Activated CD8-positive, alpha-beta T cell treated with anti-CD3 and anti-CD28 coated beads, Interleukin-2, amount 10 ng/mL, durations not matched to agents 7 days and 5 days (primary cell): ENCODE results near the gene AFAP1. TPM values are rescaled to one million over a fixed set of nuclear protein-coding genes. Genes with fewer than 3 reads are reported as not detected.

ENCODE experiments used
- ATAC-seq: fragments of 150-1000 bp; cut with Tn5 transposase; one replicate; pipeline ENCODE4 v1.10.0; 2021; ENCODE audit warnings: moderate library complexity
- CTCF ChIA-PET: fragments of 350-600 bp; sonication (Branson Sonifier 250); formaldehyde crosslinking; loops from one replicate; lab custom pipeline; 2021; ENCODE audit warnings: antibody characterized with exemption; lab: Charles Lee
- POLR2A ChIA-PET: fragments of 350-600 bp; sonication (Branson Sonifier 250); formaldehyde crosslinking; loops from one replicate; lab custom pipeline; 2021; ENCODE audit warnings: antibody characterized with exemption; lab: Charles Lee
- DNase-seq: peaks from one replicate; pipeline ENCODE4 v3.0.0-alpha.2; 2020
- H3K27ac Mint-ChIP-seq: one replicate; pipeline ENCODE4 v1.8.0; 2021; ENCODE audit warnings: mild to moderate bottlenecking, mixed read lengths
- H3K27me3 Mint-ChIP-seq: one replicate; pipeline ENCODE4 v1.8.0; 2021; ENCODE audit warnings: low read depth, mixed read lengths
- H3K36me3 Mint-ChIP-seq: one replicate; pipeline ENCODE4 v1.8.0; 2021; ENCODE audit warnings: low read depth, mixed read lengths
- H3K4me1 Mint-ChIP-seq: one replicate; pipeline ENCODE4 v1.8.0; 2021; ENCODE audit warnings: low read depth, mixed read lengths
- H3K4me3 Mint-ChIP-seq: one replicate; pipeline ENCODE4 v1.8.0; 2021; ENCODE audit warnings: mild to moderate bottlenecking, mixed read lengths
- H3K9me3 Mint-ChIP-seq: one replicate; pipeline ENCODE4 v1.8.0; 2022; ENCODE audit warnings: mixed read lengths; ENCODE audit not compliant: insufficient read depth
- total RNA-seq, 2 experiments: library from RNA; stranded (reverse); gene quantifications; one replicate each; pipeline ENCODE4 v1.2.3, GENCODE V29; 2021

AFAP1 gene
- total RNA-seq, 2 experiments from 2014 or later: 5.3 to 6.2 TPM

GRCh38 chr4:7797330-7797729 lies 142.3 kb downstream of the AFAP1 start:
- no peak for DNase-seq
- Mint-ChIP-seq H3K27ac (no peak overlapping the region), H3K4me3 (no peak overlapping the region), H3K36me3 (peaks cover 8% of the 10 kb centered on the region), H3K27me3 (no peaks in the 10 kb centered on the region), H3K4me1 (peaks cover 5% of the 10 kb centered on the region), H3K9me3 (no peaks in the 10 kb centered on the region)
- CTCF ChIA-PET: no interaction called here
- POLR2A ChIA-PET: no interaction called here
- ATAC-seq: no peak

GRCh38 chr4:7795983-7796382 lies 143.7 kb downstream of the AFAP1 start:
- ChIA-PET POLR2A (no interaction called here), CTCF (no interaction called here)
- DNase-seq: no peak
- Mint-ChIP-seq H3K27ac (no peak overlapping the region), H3K9me3 (no peaks in the 10 kb centered on the region), H3K4me1 (no peaks in the 10 kb centered on the region), H3K27me3 (no peaks in the 10 kb centered on the region), H3K36me3 (peaks cover 8% of the 10 kb centered on the region), H3K4me3 (no peak overlapping the region)
- ATAC-seq: no peak

- H3K4me1 Mint-ChIP-seq: no peaks in the 10 kb centered on the region
- H3K27ac Mint-ChIP-seq: no peak overlapping the region
- ChIA-PET POLR2A (no interaction called here), CTCF (interaction anchor here (1.2 to 2.2 kb wide), 3 partner anchors 9 to 195 kb away, joined by 3 to 11 read pairs (median 4); no protein-coding TSS in a partner anchor)
- no peaks in the 10 kb centered on the region for H3K27me3 Mint-ChIP-seq
- H3K36me3 Mint-ChIP-seq: peaks cover 4% of the 10 kb centered on the region
- ATAC-seq (no peak), DNase-seq (no peak)
- no peak overlapping the region for H3K4me3 Mint-ChIP-seq
- H3K9me3 Mint-ChIP-seq: no peaks in the 10 kb centered on the region
These were observed 146.5 kb downstream of the AFAP1 start for GRCh38 chr4:7793186-7793585.

- no peak for ATAC-seq
- H3K27me3 Mint-ChIP-seq: no peaks in the 10 kb centered on the region
- no peaks in the 10 kb centered on the region for H3K4me1 Mint-ChIP-seq
- H3K27ac Mint-ChIP-seq: no peak overlapping the region
- H3K36me3 Mint-ChIP-seq: peaks cover 4% of the 10 kb centered on the region
- ChIA-PET CTCF (interaction anchor here (1.2 to 2.2 kb wide), 4 partner anchors 9 to 196 kb away, joined by 3 to 11 read pairs (median 4); no protein-coding TSS in a partner anchor), POLR2A (no interaction called here)
- H3K4me3 Mint-ChIP-seq: no peak overlapping the region
- DNase-seq: no peak
- no peaks in the 10 kb centered on the region for H3K9me3 Mint-ChIP-seq
These were observed 147.0 kb downstream of the AFAP1 start for GRCh38 chr4:7792616-7793015.

- no peak overlapping the region for H3K4me3 Mint-ChIP-seq
- H3K4me1 Mint-ChIP-seq: no peaks in the 10 kb centered on the region
- DNase-seq (no peak), ATAC-seq (no peak)
- CTCF ChIA-PET: interaction anchor here (1.0 to 1.7 kb wide), 3 partner anchors 11 to 19 kb away, joined by 3 to 6 read pairs (median 4); no protein-coding TSS in a partner anchor
- H3K27me3 Mint-ChIP-seq: no peaks in the 10 kb centered on the region
- H3K9me3 Mint-ChIP-seq: no peaks in the 10 kb centered on the region
- POLR2A ChIA-PET: interaction anchor here (1.0 kb wide), 1 partner anchor 12 kb away, joined by 3 read pairs; no protein-coding TSS in a partner anchor
- H3K36me3 Mint-ChIP-seq: peaks cover 4% of the 10 kb centered on the region
- no peak overlapping the region for H3K27ac Mint-ChIP-seq
These were observed 148.7 kb downstream of the AFAP1 start for GRCh38 chr4:7790999-7791398.

- ChIA-PET CTCF (interaction anchor here (1.6 kb wide), 1 partner anchor 12 kb away, joined by 6 read pairs; no protein-coding TSS in a partner anchor), POLR2A (interaction anchor here (0.6 kb wide), 1 partner anchor 12 kb away, joined by 3 read pairs; no protein-coding TSS in a partner anchor)
- no peak for DNase-seq
- peaks cover 4% of the 10 kb centered on the region for H3K36me3 Mint-ChIP-seq
- H3K4me1 Mint-ChIP-seq: no peaks in the 10 kb centered on the region
- no peak for ATAC-seq
- no peak overlapping the region for H3K4me3 Mint-ChIP-seq
- H3K27ac Mint-ChIP-seq: no peak overlapping the region
- no peaks in the 10 kb centered on the region for H3K27me3 Mint-ChIP-seq
- H3K9me3 Mint-ChIP-seq: no peaks in the 10 kb centered on the region
These were observed 149.6 kb downstream of the AFAP1 start for GRCh38 chr4:7790023-7790422.

- CTCF ChIA-PET: no interaction called here
- POLR2A ChIA-PET: no interaction called here
- Mint-ChIP-seq H3K4me3 (no peak overlapping the region), H3K27me3 (no peaks in the 10 kb centered on the region), H3K36me3 (peaks cover 4% of the 10 kb centered on the region), H3K27ac (no peak overlapping the region), H3K9me3 (no peaks in the 10 kb centered on the region), H3K4me1 (no peaks in the 10 kb centered on the region)
- no peak for DNase-seq
- no peak for ATAC-seq
These were observed 150.8 kb downstream of the AFAP1 start for GRCh38 chr4:7788694-7789425.

GRCh38 chr4:7788193-7788592 lies 151.5 kb downstream of the AFAP1 start:
- no peaks in the 10 kb centered on the region for H3K4me1 Mint-ChIP-seq
- no peaks in the 10 kb centered on the region for H3K27me3 Mint-ChIP-seq
- no peak overlapping the region for H3K27ac Mint-ChIP-seq
- DNase-seq: no peak
- no peaks in the 10 kb centered on the region for H3K36me3 Mint-ChIP-seq
- no peaks in the 10 kb centered on the region for H3K9me3 Mint-ChIP-seq
- ATAC-seq: no peak
- CTCF ChIA-PET: no interaction called here
- H3K4me3 Mint-ChIP-seq: no peak overlapping the region
- POLR2A ChIA-PET: no interaction called here

- CTCF ChIA-PET: no interaction called here
- no peak for DNase-seq
- no peak overlapping the region for H3K27ac Mint-ChIP-seq
- ATAC-seq: no peak
- H3K4me1 Mint-ChIP-seq: no peaks in the 10 kb centered on the region
- H3K4me3 Mint-ChIP-seq: no peak overlapping the region
- H3K9me3 Mint-ChIP-seq: no peaks in the 10 kb centered on the region
- H3K27me3 Mint-ChIP-seq: no peaks in the 10 kb centered on the region
- no peaks in the 10 kb centered on the region for H3K36me3 Mint-ChIP-seq
- POLR2A ChIA-PET: no interaction called here
These were observed 151.9 kb downstream of the AFAP1 start for GRCh38 chr4:7787681-7788141.

- CTCF ChIA-PET: no interaction called here
- no peak overlapping the region for H3K4me3 Mint-ChIP-seq
- no peaks in the 10 kb centered on the region for H3K27me3 Mint-ChIP-seq
- H3K4me1 Mint-ChIP-seq: no peaks in the 10 kb centered on the region
- no peaks in the 10 kb centered on the region for H3K9me3 Mint-ChIP-seq
- no peak overlapping the region for H3K27ac Mint-ChIP-seq
- H3K36me3 Mint-ChIP-seq: no peaks in the 10 kb centered on the region
- ATAC-seq (no peak), DNase-seq (no peak)
- POLR2A ChIA-PET: no interaction called here
These were observed 152.6 kb downstream of the AFAP1 start for GRCh38 chr4:7787067-7787466.

- no peak for DNase-seq
- Mint-ChIP-seq H3K36me3 (no peaks in the 10 kb centered on the region), H3K4me3 (no peak overlapping the region), H3K9me3 (no peaks in the 10 kb centered on the region), H3K27me3 (no peaks in the 10 kb centered on the region), H3K4me1 (peaks cover 5% of the 10 kb centered on the region), H3K27ac (no peak overlapping the region)
- no peak for ATAC-seq
- POLR2A ChIA-PET: no interaction called here
- CTCF ChIA-PET: interaction anchor here (1.1 kb wide), 1 partner anchor 17 kb away, joined by 3 read pairs; no protein-coding TSS in a partner anchor
These were observed 153.1 kb downstream of the AFAP1 start for GRCh38 chr4:7786517-7786916.

GRCh38 chr4:7786040-7786439 lies 153.6 kb downstream of the AFAP1 start:
- ChIA-PET CTCF (interaction anchor here (1.1 kb wide), 1 partner anchor 17 kb away, joined by 3 read pairs; no protein-coding TSS in a partner anchor), POLR2A (no interaction called here)
- H3K27ac Mint-ChIP-seq: no peak overlapping the region
- DNase-seq (no peak), ATAC-seq (no peak)
- no peak overlapping the region for H3K4me3 Mint-ChIP-seq
- no peaks in the 10 kb centered on the region for H3K36me3 Mint-ChIP-seq
- H3K27me3 Mint-ChIP-seq: no peaks in the 10 kb centered on the region
- peaks cover 10% of the 10 kb centered on the region for H3K4me1 Mint-ChIP-seq
- no peaks in the 10 kb centered on the region for H3K9me3 Mint-ChIP-seq
